ENCODE data around the gene SH2B2. TPM values are rescaled to one million over a fixed set of nuclear protein-coding genes. Genes with fewer than 3 reads are reported as not detected.

The SH2B2 gene
- total and polyA plus RNA-seq, 2 donors (not counting 1 experiment from before 2014, with no cell fraction given): 0.18 to 2.0 TPM

- no peak overlapping the region for H3K4me3 ChIP-seq (replicated peaks in 1 of 4; ENCODE audit: control extremely low read depth in 1 of 4, insufficient read depth in 1 of 4, low read depth in 3 of 4, low read length in 4 of 4)
- no peak for TF ChIP-seq EZH2 (IDR thresholded peaks at IDR 0.05; ENCODE audit: low read length, missing control alignments)
- no peak for TF ChIP-seq CTCF (conservative IDR thresholded peaks at IDR 0.05 in 1 of 2, IDR thresholded peaks at IDR 0.05 in 1 of 2; ENCODE audit: low read depth in 1 of 2, low read length in 2 of 2)
- peaks cover 11% of the 10 kb centered on the region for H3K4me1 ChIP-seq (ENCODE audit: control insufficient read depth, extremely low read depth, insufficient read depth, low read length)
- H3K4me2 ChIP-seq (ENCODE audit: extremely low read depth, insufficient read depth, low read length): no peak overlapping the region
- H3K9ac ChIP-seq (ENCODE audit: insufficient read depth, low read length): no peak overlapping the region
- H3K27me3 ChIP-seq (ENCODE audit: control insufficient read depth, insufficient read depth, low read length): no peaks in the 10 kb centered on the region
- no peak overlapping the region for H2AFZ ChIP-seq (ENCODE audit: low read length)
- H3K36me3 ChIP-seq (ENCODE audit: control insufficient read depth, insufficient read depth, low read length): no peaks in the 10 kb centered on the region
- no peak overlapping the region for H3K27ac ChIP-seq (ENCODE audit: insufficient read depth, low read length)
- H4K20me1 ChIP-seq (ENCODE audit: control insufficient read depth, extremely low read depth, insufficient read depth, low read length): no peaks in the 10 kb centered on the region
- no peaks in the 10 kb centered on the region for H3K9me3 ChIP-seq (ENCODE audit: control insufficient read depth, insufficient read depth, low read depth, low read length)
- no peaks in the 10 kb centered on the region for H3K79me2 ChIP-seq (ENCODE audit: control insufficient read depth, insufficient read depth, low read length)
- DNase-seq (ENCODE audit: low read depth in 2 of 2): no peak
Observed at GRCh38 chr7:102272917-102273748, 13.5 kb upstream of the SH2B2 start.

- Histone ChIP-seq H3K4me1 (ENCODE audit: control insufficient read depth, extremely low read depth, insufficient read depth, low read length) (peaks cover 11% of the 10 kb centered on the region), H3K4me3 (replicated peaks in 1 of 4; ENCODE audit: control extremely low read depth in 1 of 4, insufficient read depth in 1 of 4, low read depth in 3 of 4, low read length in 4 of 4) (no peak overlapping the region), H3K4me2 (ENCODE audit: extremely low read depth, insufficient read depth, low read length) (no peak overlapping the region), H3K9ac (ENCODE audit: insufficient read depth, low read length) (no peak overlapping the region), H3K27ac (ENCODE audit: insufficient read depth, low read length) (no peak overlapping the region), H3K9me3 (ENCODE audit: control insufficient read depth, insufficient read depth, low read depth, low read length) (no peaks in the 10 kb centered on the region), H3K36me3 (ENCODE audit: control insufficient read depth, insufficient read depth, low read length) (no peaks in the 10 kb centered on the region), H4K20me1 (ENCODE audit: control insufficient read depth, extremely low read depth, insufficient read depth, low read length) (no peaks in the 10 kb centered on the region), H3K27me3 (ENCODE audit: control insufficient read depth, insufficient read depth, low read length) (no peaks in the 10 kb centered on the region), H3K79me2 (ENCODE audit: control insufficient read depth, insufficient read depth, low read length) (no peaks in the 10 kb centered on the region), H2AFZ (ENCODE audit: low read length) (no peak overlapping the region)
- TF ChIP-seq CTCF (conservative IDR thresholded peaks at IDR 0.05 in 1 of 2, IDR thresholded peaks at IDR 0.05 in 1 of 2; ENCODE audit: low read depth in 1 of 2, low read length in 2 of 2): no peak
- no peak for TF ChIP-seq EZH2 (IDR thresholded peaks at IDR 0.05; ENCODE audit: low read length, missing control alignments)
- DNase-seq (ENCODE audit: low read depth in 2 of 2): peak; percentile 57 to 78
Observed at GRCh38 chr7:102273749-102274712, 12.6 kb upstream of the SH2B2 start.

GRCh38 chr7:102275123-102275703 lies 11.5 kb upstream of the SH2B2 start:
- no peak for TF ChIP-seq CTCF (conservative IDR thresholded peaks at IDR 0.05 in 1 of 2, IDR thresholded peaks at IDR 0.05 in 1 of 2; ENCODE audit: low read depth in 1 of 2, low read length in 2 of 2)
- TF ChIP-seq EZH2 (IDR thresholded peaks at IDR 0.05; ENCODE audit: low read length, missing control alignments): no peak
- DNase-seq (ENCODE audit: low read depth in 2 of 2): no peak
- Histone ChIP-seq H3K9me3 (ENCODE audit: control insufficient read depth, insufficient read depth, low read depth, low read length) (no peaks in the 10 kb centered on the region), H3K27ac (ENCODE audit: insufficient read depth, low read length) (no peak overlapping the region), H3K4me3 (replicated peaks in 1 of 4; ENCODE audit: control extremely low read depth in 1 of 4, insufficient read depth in 1 of 4, low read depth in 3 of 4, low read length in 4 of 4) (no peak overlapping the region), H3K4me2 (ENCODE audit: extremely low read depth, insufficient read depth, low read length) (no peak overlapping the region), H3K79me2 (ENCODE audit: control insufficient read depth, insufficient read depth, low read length) (no peaks in the 10 kb centered on the region), H2AFZ (ENCODE audit: low read length) (no peak overlapping the region), H4K20me1 (ENCODE audit: control insufficient read depth, extremely low read depth, insufficient read depth, low read length) (no peaks in the 10 kb centered on the region), H3K9ac (ENCODE audit: insufficient read depth, low read length) (no peak overlapping the region), H3K27me3 (ENCODE audit: control insufficient read depth, insufficient read depth, low read length) (no peaks in the 10 kb centered on the region), H3K4me1 (ENCODE audit: control insufficient read depth, extremely low read depth, insufficient read depth, low read length) (peaks cover 11% of the 10 kb centered on the region), H3K36me3 (ENCODE audit: control insufficient read depth, insufficient read depth, low read length) (no peaks in the 10 kb centered on the region)

All from fibroblast of lung (primary cell).